PC-9 (cell line): Measurements from ENCODE around the gene TBX6. TPM values are rescaled to one million over a fixed set of nuclear protein-coding genes. Genes with fewer than 3 reads are reported as not detected.
A peak's percentile ranks its signal among the peaks of the same experiment; 100 is the strongest.

Experiments
- BruUV-seq: library from RNA; stranded (reverse); fragments of 400-500 nt; replicated peaks from 2 replicates; lab custom pipeline; 2021; lab: Mats Ljungman, UMichigan
- CTCF ChIA-PET: fragments of 300-600 bp; sonication (Branson Sonifier 250); formaldehyde crosslinking; loops from one replicate; lab custom pipeline; 2022; ENCODE audit warnings: antibody characterized with exemption; lab: Charles Lee
- POLR2A ChIA-PET: fragments of 300-600 bp; sonication (Branson Sonifier 250); formaldehyde crosslinking; loops from one replicate; lab custom pipeline; 2022; ENCODE audit warnings: antibody characterized with exemption; ENCODE audit not compliant: unreplicated experiment; lab: Charles Lee
- DNase-seq, 2 experiments: peaks; one replicate each; pipeline versions ENCODE4 v3.0.0 to v3.0.0-alpha.2; 2015 to 2022; ENCODE audit warnings: mixed read lengths in 1 of 2
- H2AFZ ChIP-seq: fragments of 200-600 bp; sonication (generic); 2 replicates; pipeline ENCODE4 v1.8.1; 2017; ENCODE audit warnings: antibody characterized with exemption
- H3F3A ChIP-seq: fragments of 200-600 bp; sonication (generic); 2 replicates; pipeline ENCODE4 v1.8.1; 2017; ENCODE audit warnings: antibody characterized with exemption, mild to moderate bottlenecking, low read depth; ENCODE audit not compliant: insufficient read depth
- H3K27ac ChIP-seq: fragments of 200-600 bp; sonication (generic); 2 replicates; pipeline ENCODE4 v1.6.1; 2016; ENCODE audit warnings: mixed run types
- H3K27me3 ChIP-seq: fragments of 200-600 bp; sonication (generic); 2 replicates; pipeline ENCODE4 v1.6.1; 2016; ENCODE audit warnings: low read depth, mixed run types; ENCODE audit not compliant: insufficient read depth
- H3K36me3 ChIP-seq: fragments of 200-600 bp; sonication (generic); 2 replicates; pipeline ENCODE4 v1.6.1; 2016; ENCODE audit warnings: low read depth, mixed run types
- H3K4me1 ChIP-seq: fragments of 200-600 bp; sonication (generic); replicated peaks from 2 replicates; pipeline ENCODE4 v1.6.1; 2016; ENCODE audit warnings: mixed run types; ENCODE audit not compliant: insufficient read depth
- H3K4me2 ChIP-seq: fragments of 200-600 bp; sonication (generic); 2 replicates; pipeline ENCODE4 v1.6.1; 2017; ENCODE audit warnings: mixed run types
- H3K4me3 ChIP-seq: fragments of 200-600 bp; sonication (generic); 2 replicates; pipeline ENCODE4 v1.6.1; 2016; ENCODE audit warnings: mixed run types
- H3K79me2 ChIP-seq: fragments of 200-600 bp; sonication (generic); 2 replicates; pipeline ENCODE4 v1.6.1; 2017; ENCODE audit warnings: low read depth, mixed run types
- H3K9me2 ChIP-seq: fragments of 200-600 bp; sonication (generic); 2 replicates; pipeline ENCODE4 v1.8.1; 2017; ENCODE audit warnings: mild to moderate bottlenecking; ENCODE audit not compliant: insufficient read depth
- H3K9me3 ChIP-seq: fragments of 200-600 bp; sonication (generic); 2 replicates; pipeline ENCODE4 v1.8.1; 2016; ENCODE audit warnings: low read depth; ENCODE audit not compliant: insufficient read depth
- H4K20me1 ChIP-seq: fragments of 200-600 bp; sonication (generic); 2 replicates; pipeline ENCODE4 v1.8.1; 2017; ENCODE audit not compliant: insufficient read depth
- CTCF ChIP-seq: fragments of 200-600 bp; sonication (generic); conservative IDR thresholded peaks from 2 replicates; pipeline ENCODE4 v1.6.1; 2017; ENCODE audit warnings: mixed run types, antibody characterized with exemption, mild to moderate bottlenecking, moderate library complexity
- EZH2 ChIP-seq: fragments of 200-600 bp; sonication (generic); IDR thresholded peaks from 2 replicates; pipeline ENCODE4 v1.8.0; 2017; ENCODE audit warnings: antibody characterized with exemption, low read depth
- intact Hi-C: fragments of 100-400 bp; cut with micrococcal nuclease; formaldehyde crosslinking; loops from one replicate; pipeline ENCODE4 v1.10.0; 2022; ENCODE audit not compliant: unreplicated experiment
- total RNA-seq: library from RNA; stranded (reverse); gene quantifications from 2 replicates; pipeline ENCODE4 v1.2.3, GENCODE V29; 2021

TBX6 gene
- total RNA-seq, 1 experiment from 2014 or later, result 8.3 TPM

- peaks cover 8% of the 10 kb centered on the region; the same call in 1 of the 2 replicates for H3K36me3 ChIP-seq
Measured at GRCh38 chr16:30087181-30087898, 4.4 kb downstream of the TBX6 start.

GRCh38 chr16:30086291-30087140 lies 5.2 kb downstream of the TBX6 start:
- Histone ChIP-seq H3F3A (peaks cover 65% of the 10 kb centered on the region), H3K4me2 (no peak overlapping the region), H4K20me1 (no peaks in the 10 kb centered on the region), H3K79me2 (peaks cover under 1% of the 10 kb centered on the region; the same call in 1 of the 2 replicates), H3K36me3 (peaks cover 11% of the 10 kb centered on the region; the same call in 1 of the 2 replicates), H2AFZ (no peak overlapping the region), H3K27me3 (no peaks in the 10 kb centered on the region), H3K27ac (no peak overlapping the region), H3K4me1 (peaks cover 31% of the 10 kb centered on the region), H3K9me2 (no peaks in the 10 kb centered on the region), H3K4me3 (no peak overlapping the region), H3K9me3 (no peaks in the 10 kb centered on the region)
- CTCF ChIA-PET, result interaction anchor here (0.6 kb wide), 1 partner anchor 164 kb away, joined by 4 read pairs; no protein-coding TSS in a partner anchor
- no peak for DNase-seq
- TF ChIP-seq EZH2 (no peak), CTCF (no peak)
- intact Hi-C loops, result no loop called here
- POLR2A ChIA-PET, result interaction anchor here (0.6 kb wide), 2 partner anchors 23 to 45 kb away, joined by 5 to 6 read pairs; no protein-coding TSS in a partner anchor
- no TSS peak for BruUV-seq

More at GRCh38 chr16:30087181-30087898, 4.4 kb downstream of the TBX6 start:
- Histone ChIP-seq H3K79me2 (no peaks in the 10 kb centered on the region), H3K27ac (no peak overlapping the region), H3K9me3 (no peaks in the 10 kb centered on the region), H3K27me3 (no peaks in the 10 kb centered on the region), H3F3A (peaks cover 65% of the 10 kb centered on the region), H3K4me3 (no peak overlapping the region), H3K4me2 (no peak overlapping the region), H2AFZ (no peak overlapping the region), H4K20me1 (no peaks in the 10 kb centered on the region), H3K9me2 (no peaks in the 10 kb centered on the region), H3K4me1 (peaks cover 35% of the 10 kb centered on the region)
- intact Hi-C loops, result no loop called here
- BruUV-seq, result TSS peak; percentile 3
- CTCF ChIA-PET, result interaction anchor here (0.6 kb wide), 1 partner anchor 164 kb away, joined by 4 read pairs; no protein-coding TSS in a partner anchor
- TF ChIP-seq CTCF, result no peak
- TF ChIP-seq EZH2, result no peak
- no peak for DNase-seq
- POLR2A ChIA-PET, result interaction anchor here (0.6 kb wide), 2 partner anchors 24 to 46 kb away, joined by 5 to 6 read pairs; no protein-coding TSS in a partner anchor

GRCh38 chr16:30085820-30086219 lies 5.9 kb downstream of the TBX6 start:
- Histone ChIP-seq H2AFZ (no peak overlapping the region), H3K4me3 (no peak overlapping the region), H4K20me1 (peaks cover under 1% of the 10 kb centered on the region), H3K4me1 (peaks cover 24% of the 10 kb centered on the region), H3K9me2 (no peaks in the 10 kb centered on the region), H3K4me2 (no peak overlapping the region), H3K36me3 (peaks cover 16% of the 10 kb centered on the region; the same call in 1 of the 2 replicates), H3K27me3 (no peaks in the 10 kb centered on the region), H3K79me2 (peaks cover 7% of the 10 kb centered on the region; the same call in 1 of the 2 replicates), H3K27ac (no peak overlapping the region), H3F3A (peaks cover 60% of the 10 kb centered on the region), H3K9me3 (no peaks in the 10 kb centered on the region)
- CTCF ChIA-PET, result no interaction called here
- DNase-seq, result no peak
- BruUV-seq, result no TSS peak
- intact Hi-C loops, result no loop called here
- POLR2A ChIA-PET, result no interaction called here
- TF ChIP-seq EZH2 (no peak), CTCF (no peak)
